Skeletal muscle satellite cell (primary cell): ENCODE results near the gene TMC8.

Experiments used
- H3K27me3 ChIP-seq: 2 replicates; pipeline ENCODE4 v1.7.0; 2013; ENCODE audit warnings: low read length; ENCODE audit not compliant: control insufficient read depth, insufficient read depth
- H3K36me3 ChIP-seq: 2 replicates; pipeline ENCODE4 v1.7.0; 2013; ENCODE audit warnings: mild to moderate bottlenecking, control low read depth, low read length; ENCODE audit not compliant: insufficient read depth
- H3K4me1 ChIP-seq: 2 replicates; pipeline ENCODE4 v1.7.0; 2013; ENCODE audit warnings: low read length; ENCODE audit not compliant: control insufficient read depth, insufficient read depth
- H3K4me2 ChIP-seq: 2 replicates; pipeline ENCODE4 v1.7.0; 2013; ENCODE audit warnings: mild to moderate bottlenecking, low read length
- H3K4me3 ChIP-seq: 2 replicates; pipeline ENCODE4 v1.7.0; 2013; ENCODE audit warnings: low read length
- H3K9ac ChIP-seq: 2 replicates; pipeline ENCODE4 v1.7.0; 2013; ENCODE audit warnings: mild to moderate bottlenecking, low read depth, low read length, moderate library complexity
- H3K9me3 ChIP-seq: replicated peaks from 2 replicates; pipeline ENCODE4 v1.7.0; 2013; ENCODE audit warnings: mild to moderate bottlenecking, control low read depth, low read length

The TMC8 gene

DNA sequence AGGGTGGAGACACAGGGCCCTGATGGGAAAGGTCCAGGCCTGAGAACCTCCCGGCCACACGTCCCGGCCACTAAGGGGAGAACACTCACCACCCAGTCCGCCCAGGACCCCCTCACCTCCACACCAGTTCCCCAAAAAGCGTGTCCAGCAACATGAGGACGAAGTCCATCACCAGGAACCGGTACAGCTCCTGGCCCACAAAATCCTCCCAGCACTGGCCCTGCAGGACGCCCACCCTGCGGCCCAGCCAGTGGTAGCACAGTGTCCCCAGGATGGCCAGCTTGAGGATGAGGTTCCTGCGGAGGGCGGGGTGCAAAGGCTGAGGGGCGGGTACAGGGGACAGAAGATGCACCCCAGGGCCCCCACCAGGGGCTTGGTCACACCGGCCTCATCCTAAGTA, 10.0 kb upstream of the TMC8 start:
- Histone ChIP-seq H3K9ac (no peak overlapping the region), H3K4me3 (no peak overlapping the region), H3K9me3 (no peaks in the 10 kb centered on the region), H3K4me1 (no peaks in the 10 kb centered on the region), H3K27me3 (no peaks in the 10 kb centered on the region), H3K4me2 (no peak overlapping the region), H3K36me3 (no peaks in the 10 kb centered on the region)

DNA sequence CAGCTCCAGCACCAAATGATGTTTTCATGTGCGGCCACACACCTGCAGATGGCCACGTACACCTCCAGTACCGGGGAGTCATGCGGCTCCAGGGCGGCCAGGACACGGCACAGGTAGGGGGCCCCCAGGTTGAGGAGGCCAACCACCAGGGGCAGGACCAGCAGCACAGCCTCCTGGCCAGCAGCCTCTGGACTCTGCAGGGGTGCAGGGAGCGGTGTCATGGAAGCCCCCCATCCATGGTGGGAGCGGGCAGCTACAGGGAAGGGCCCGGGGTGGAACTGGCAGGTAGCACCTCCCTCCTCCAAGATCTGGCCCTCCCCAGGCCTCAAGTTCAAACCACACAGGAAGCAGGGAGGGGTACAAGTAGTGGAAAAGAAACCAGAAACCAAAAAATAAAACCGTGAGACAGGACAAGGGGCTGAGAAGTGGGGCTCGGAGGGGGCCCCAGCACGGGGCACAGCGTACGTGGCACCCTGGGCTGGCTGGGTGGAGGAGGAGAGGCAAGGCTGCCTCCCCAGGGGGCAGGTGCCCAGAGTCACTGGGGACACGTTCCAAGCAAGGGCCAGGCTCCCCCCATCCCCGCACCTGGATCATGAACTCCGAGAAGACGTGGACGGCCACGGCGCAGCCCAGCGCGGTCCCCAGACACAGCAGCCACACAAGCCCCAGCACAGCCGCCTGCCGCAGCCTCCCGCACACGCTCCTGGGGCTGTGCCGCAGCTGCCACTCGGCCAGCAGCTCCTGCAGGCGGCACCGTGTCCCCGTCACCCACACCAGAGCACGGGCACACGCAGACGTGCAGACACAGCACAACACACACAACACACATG, 9.4 kb upstream of the TMC8 start:
- no peak overlapping the region for H3K9ac ChIP-seq
- no peaks in the 10 kb centered on the region for H3K27me3 ChIP-seq
- H3K4me1 ChIP-seq: no peaks in the 10 kb centered on the region
- no peak overlapping the region for H3K4me2 ChIP-seq
- no peaks in the 10 kb centered on the region for H3K36me3 ChIP-seq
- H3K9me3 ChIP-seq: no peaks in the 10 kb centered on the region
- no peak overlapping the region for H3K4me3 ChIP-seq

DNA sequence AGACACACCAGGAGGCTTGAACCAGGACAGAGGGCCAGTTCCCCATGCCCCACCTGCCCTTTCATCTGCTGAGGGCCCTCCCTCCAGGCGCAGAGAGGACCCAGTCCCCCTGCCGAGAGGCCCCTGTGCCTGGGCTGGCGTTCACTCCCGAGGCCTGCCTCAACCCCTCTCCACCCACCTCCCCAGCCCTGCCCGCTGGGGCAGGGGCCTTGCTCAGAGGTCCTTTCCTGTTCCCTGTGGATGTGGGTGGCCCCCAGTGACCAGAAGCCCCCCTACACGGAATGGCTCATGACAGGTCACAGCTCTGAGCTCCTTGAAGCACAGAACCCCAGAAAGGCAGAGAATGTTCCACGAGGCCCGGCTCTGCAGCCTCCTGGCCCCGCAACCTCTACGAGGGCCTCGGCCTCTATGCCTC, 8.8 kb upstream of the TMC8 start:
- Histone ChIP-seq H3K4me3 (no peak overlapping the region), H3K9ac (no peak overlapping the region)

DNA sequence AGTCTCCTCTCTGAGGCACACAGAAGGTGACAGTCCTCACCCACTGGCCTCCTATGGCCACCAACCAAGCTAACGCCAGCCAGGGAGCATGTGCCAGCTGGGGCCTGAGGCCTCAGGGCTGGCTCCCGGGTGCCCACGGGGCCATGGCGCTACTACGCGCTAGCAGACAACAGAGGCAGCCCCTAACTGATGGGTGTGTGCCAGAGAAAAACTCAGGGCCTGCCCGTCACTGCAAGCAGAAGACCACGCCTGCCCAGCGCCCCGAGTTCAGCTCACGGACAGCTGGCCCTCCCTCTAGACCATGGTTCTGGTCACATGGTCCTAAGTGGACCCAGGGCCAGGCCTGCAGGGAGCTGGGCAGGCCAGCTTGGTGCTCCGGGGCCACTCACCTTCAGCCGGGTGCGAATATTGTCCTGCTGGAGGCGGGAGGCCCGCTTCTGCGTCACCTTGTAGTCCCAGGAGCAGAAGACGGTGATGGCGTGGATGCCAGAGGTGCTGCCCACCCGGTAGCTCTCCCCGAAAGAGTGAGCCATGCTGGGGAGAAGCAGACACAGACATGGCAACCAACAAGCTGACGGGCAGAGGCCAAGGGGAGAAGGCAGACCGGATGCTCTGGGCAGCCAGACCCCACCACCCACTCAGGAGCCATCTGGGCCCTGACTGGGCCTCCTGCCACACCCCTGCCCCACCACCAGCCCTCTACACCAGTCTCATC, 8.2 kb upstream of the TMC8 start:
- Histone ChIP-seq H3K4me3 (no peak overlapping the region), H3K9me3 (no peaks in the 10 kb centered on the region), H3K4me1 (peaks cover 2% of the 10 kb centered on the region), H3K27me3 (peaks cover 2% of the 10 kb centered on the region), H3K4me2 (no peak overlapping the region), H3K36me3 (no peaks in the 10 kb centered on the region), H3K9ac (no peak overlapping the region)

More for the DNA sequence above, 8.8 kb upstream of the TMC8 start:
- no peaks in the 10 kb centered on the region for H3K4me1 ChIP-seq
- H3K9me3 ChIP-seq: no peaks in the 10 kb centered on the region
- H3K36me3 ChIP-seq: no peaks in the 10 kb centered on the region
- H3K4me2 ChIP-seq: no peak overlapping the region
- no peaks in the 10 kb centered on the region for H3K27me3 ChIP-seq

DNA sequence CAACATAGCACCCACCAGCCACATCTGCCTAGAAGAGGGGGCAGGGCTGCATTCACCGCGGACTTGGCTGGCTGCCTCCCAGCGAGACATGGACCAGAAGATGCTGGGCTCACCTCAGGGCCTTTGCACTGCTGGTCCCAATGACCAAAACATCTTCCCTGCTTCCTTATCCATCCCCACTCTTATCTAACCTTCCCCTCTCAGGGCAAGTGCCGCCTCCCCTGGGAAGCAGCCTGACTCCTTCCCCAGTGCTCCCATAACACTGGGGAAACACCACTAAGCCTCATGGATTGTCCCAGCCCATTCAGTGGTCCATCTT, 7.7 kb upstream of the TMC8 start:
- Histone ChIP-seq H3K4me1 (peaks cover 7% of the 10 kb centered on the region), H3K27me3 (peaks cover 7% of the 10 kb centered on the region), H3K4me2 (no peak overlapping the region), H3K9ac (no peak overlapping the region), H3K36me3 (no peaks in the 10 kb centered on the region), H3K9me3 (no peaks in the 10 kb centered on the region), H3K4me3 (no peak overlapping the region)

DNA sequence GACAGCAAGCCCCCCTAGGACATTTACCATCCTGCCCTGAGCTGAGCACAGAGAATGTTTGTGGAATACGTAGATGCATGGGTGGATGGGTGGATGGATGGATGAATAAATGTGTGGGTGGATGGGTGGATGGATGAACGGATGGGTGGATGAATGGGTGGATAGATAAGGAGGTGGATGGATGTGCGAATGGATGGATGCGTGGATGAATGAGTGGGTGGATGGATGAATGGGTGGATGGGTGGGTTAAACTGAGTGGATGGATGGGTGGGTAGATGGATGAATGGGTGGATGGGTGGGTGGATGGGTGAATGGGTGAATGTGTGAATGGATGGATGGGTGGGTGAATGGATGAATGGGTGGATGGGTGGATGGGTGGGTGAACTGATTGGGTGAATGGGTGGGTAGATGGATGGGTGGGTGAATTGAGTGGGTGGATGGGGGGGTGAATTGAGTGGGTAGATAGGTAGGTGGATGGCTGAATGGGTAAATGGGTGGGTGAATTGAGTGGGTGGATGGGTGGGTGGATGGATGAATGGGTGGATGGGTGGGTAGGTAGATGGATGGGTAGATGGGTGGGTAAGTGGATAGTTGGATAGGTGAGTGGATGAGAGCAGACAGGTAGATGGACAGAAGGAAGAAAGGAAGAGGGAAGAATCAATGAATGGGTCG, 7.2 kb upstream of the TMC8 start:
- Histone ChIP-seq H3K27me3 (peaks cover 9% of the 10 kb centered on the region), H3K4me3 (no peak overlapping the region), H3K9me3 (no peaks in the 10 kb centered on the region), H3K9ac (no peak overlapping the region), H3K4me2 (no peak overlapping the region), H3K4me1 (peaks cover 11% of the 10 kb centered on the region), H3K36me3 (no peaks in the 10 kb centered on the region)

DNA sequence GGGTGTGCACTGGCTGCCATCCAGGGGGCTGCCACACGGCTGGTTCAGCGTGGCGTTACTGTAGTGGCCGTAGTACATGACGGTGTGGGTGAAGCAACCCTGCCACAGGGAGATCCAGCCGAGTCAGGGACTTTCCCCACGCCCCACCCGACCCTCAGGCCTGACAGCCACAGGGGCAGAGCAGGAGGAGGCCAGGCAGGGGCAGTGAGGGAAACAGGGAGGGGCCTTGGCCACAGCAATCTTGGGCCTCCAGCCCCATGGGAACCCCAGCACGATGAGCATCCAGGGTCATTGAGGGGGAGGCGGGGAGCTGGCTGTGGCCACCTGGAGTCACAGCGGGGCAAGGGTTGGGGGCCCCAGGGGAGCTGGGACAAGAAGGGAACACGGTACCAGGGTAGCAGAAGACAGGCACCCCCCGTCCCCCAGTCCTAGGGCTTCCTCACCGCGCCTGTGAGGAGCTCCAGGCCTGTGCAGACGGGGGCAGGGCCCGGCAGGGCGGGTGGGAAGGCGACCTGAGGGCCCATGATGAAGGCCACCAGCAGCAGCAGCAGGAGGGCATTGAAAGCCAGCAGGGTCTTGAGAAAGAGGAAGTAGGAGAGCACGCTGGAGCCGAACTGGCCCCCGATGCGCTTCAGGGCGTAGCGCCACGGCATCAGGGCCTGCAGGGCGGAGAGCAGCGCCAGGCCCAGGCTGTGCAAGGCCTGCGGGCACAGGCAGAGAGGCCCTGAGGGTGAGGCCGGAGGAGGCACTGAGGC, 6.3 kb upstream of the TMC8 start:
- H3K27me3 ChIP-seq: peaks cover 14% of the 10 kb centered on the region
- no peak overlapping the region for H3K4me3 ChIP-seq
- H3K36me3 ChIP-seq: no peaks in the 10 kb centered on the region
- peaks cover 12% of the 10 kb centered on the region for H3K4me1 ChIP-seq
- H3K4me2 ChIP-seq: no peak overlapping the region
- H3K9me3 ChIP-seq: no peaks in the 10 kb centered on the region
- no peak overlapping the region for H3K9ac ChIP-seq

DNA sequence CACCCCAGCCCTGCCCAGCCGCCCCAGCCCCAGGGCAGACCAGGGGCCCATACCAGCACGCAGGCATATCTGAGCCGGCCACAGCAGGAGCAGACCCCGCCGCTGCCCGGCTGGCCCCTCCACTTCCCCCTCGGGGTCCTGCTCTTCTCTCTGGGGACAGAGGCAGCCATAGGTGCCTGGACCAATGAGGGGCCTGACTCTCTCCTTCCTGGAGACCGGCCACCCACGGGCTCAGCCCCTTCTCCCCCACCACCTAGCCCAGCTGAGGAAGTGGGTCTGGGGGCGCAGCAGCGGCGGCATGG, 5.8 kb upstream of the TMC8 start:
- Histone ChIP-seq H3K9ac (no peak overlapping the region), H3K4me3 (no peak overlapping the region), H3K27me3 (peaks cover 20% of the 10 kb centered on the region), H3K9me3 (no peaks in the 10 kb centered on the region), H3K4me2 (no peak overlapping the region), H3K36me3 (no peaks in the 10 kb centered on the region), H3K4me1 (peaks cover 12% of the 10 kb centered on the region)

DNA sequence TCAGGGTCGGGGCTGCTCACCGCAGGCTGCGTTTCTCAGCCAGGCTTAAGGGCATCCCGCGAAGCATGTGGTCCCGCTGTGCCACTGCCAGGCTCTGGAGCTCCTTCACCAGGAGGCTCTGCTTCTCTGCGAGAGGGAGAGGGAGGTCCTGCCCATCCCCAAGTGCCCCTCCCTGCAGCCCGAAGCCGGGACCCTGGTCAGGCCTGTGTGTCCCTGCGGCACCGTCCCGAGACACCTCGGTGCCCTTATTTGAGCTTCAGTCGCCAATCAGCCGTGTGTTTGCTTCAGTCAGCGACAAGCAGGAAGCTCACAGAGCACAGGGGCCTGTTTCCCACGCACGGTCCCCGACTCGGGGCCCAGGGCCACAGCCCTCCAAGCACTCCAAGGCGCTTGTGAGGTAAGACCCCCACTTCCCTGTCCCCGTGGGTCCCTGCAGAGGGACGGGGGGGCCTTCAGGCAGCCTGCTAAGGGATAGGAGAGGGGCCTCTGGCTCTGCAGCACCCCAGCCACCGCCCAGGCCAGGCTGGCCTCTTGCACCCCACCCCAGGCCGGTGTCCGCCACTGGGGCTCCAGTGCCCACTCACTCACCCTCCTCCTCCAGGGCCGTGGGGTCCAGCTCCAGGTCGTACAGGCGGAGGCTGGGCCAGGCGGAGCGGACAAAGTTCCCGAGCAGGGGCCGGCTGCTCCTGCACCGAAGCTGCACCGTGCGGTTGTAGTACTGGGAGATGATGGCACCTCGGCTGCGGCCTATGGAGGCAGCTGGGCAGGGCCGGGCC, 5.2 kb upstream of the TMC8 start:
- peaks cover 23% of the 10 kb centered on the region for H3K27me3 ChIP-seq
- H3K36me3 ChIP-seq: no peaks in the 10 kb centered on the region
- H3K9ac ChIP-seq: no peak overlapping the region
- no peak overlapping the region for H3K4me3 ChIP-seq
- no peak overlapping the region for H3K4me2 ChIP-seq
- no peaks in the 10 kb centered on the region for H3K9me3 ChIP-seq
- H3K4me1 ChIP-seq: peaks cover 12% of the 10 kb centered on the region

DNA sequence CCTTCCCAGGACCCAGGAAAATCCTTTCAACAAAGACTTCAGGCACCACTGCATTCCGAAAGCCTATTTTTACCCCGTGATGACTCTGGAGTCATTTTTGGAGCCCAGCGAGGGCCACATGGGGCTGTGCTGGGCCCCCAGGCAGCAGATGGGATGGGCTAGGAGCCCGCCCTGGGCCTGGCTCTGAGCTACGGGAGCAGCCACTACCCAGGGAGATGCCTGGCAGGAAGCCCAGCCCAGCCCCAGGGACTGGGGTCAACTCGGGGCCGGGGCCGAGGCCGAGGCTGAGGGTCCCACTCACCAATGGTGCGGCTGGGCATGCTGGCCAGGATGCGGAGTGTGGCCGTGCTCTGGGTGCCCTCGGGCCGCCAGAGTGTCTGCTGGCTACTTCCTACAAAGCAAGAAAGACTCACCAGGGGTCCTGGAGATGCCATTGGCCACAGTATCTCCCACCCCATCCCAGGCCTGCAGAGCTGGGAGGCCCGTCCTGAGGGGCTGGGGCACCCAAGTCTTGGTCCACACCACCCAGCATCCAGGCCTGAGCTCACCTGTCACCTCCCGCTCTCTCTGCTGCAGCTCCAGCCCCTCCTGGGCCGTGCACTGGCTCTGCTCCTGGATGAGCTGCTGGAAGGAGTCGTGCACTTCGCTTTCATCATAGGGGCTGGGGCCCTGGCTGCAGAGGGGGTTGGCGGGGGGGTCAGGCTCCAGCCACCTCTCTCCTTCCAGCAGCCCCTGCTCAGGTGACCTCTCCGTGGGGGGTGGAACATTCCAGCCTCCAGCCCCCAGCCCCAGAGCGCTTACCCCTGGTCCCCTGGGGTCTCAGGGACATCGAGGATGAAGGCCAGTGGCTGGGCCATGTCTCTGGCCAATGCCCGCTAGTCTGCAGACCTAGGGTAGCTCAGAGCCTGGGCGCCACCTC, 4.3 kb upstream of the TMC8 start:
- Histone ChIP-seq H3K4me3 (no peak overlapping the region), H3K9ac (no peak overlapping the region), H3K4me2 (no peak overlapping the region), H3K27me3 (peaks cover 29% of the 10 kb centered on the region), H3K9me3 (no peaks in the 10 kb centered on the region), H3K4me1 (peaks cover 12% of the 10 kb centered on the region), H3K36me3 (no peaks in the 10 kb centered on the region)
